K562 (cell line): ENCODE data around the gene CSF1R. TPM values are rescaled to one million over a fixed set of nuclear protein-coding genes. Genes with fewer than 3 reads are reported as not detected.
A peak's percentile ranks its signal among the peaks of the same experiment; 100 is the strongest.

Experiments
- CBX2 ChIP-seq: fragments of 200-600 bp; sonication (generic); IDR thresholded peaks from one replicate; pipeline ENCODE4 v1.6.1; 2012; ENCODE audit warnings: mild to moderate bottlenecking, low read length, inconsistent platforms; ENCODE audit not compliant: insufficient read depth, poor library complexity, severe bottlenecking
- CREBBP ChIP-seq: IDR thresholded peaks from one replicate; pipeline ENCODE4 v1.6.1; 2012; ENCODE audit warnings: low read depth, mild to moderate bottlenecking, control low read depth, inconsistent platforms, low read length
- ESRRB ChIP-seq: fragments of 250-450 bp; sonication (Bioruptor Pico); IDR thresholded peaks from 2 replicates; pipeline ENCODE4 v1.5.0; 2020; ENCODE audit warnings: mild to moderate bottlenecking, moderate library complexity, borderline replicate concordance
- GABPB1 ChIP-seq: sonication (generic); formaldehyde crosslinking; IDR thresholded peaks from 2 replicates; pipeline ENCODE4 v1.8.0; 2022; ENCODE audit warnings: mild to moderate bottlenecking, missing genetic modification reagents
- HDAC1 ChIP-seq, 2 experiments: fragments of 450-650 bp; IDR thresholded peaks; 2 replicates each; pipeline ENCODE4 v1.6.1; 2016 to 2017; ENCODE audit warnings: inconsistent platforms in 1 of 2, mild to moderate bottlenecking in 1 of 2, moderate library complexity in 1 of 2
- MEF2D ChIP-seq: conservative IDR thresholded peaks from 2 replicates; pipeline ENCODE4 v1.6.1; 2016; ENCODE audit warnings: low read depth, missing genetic modification characterization, missing compliant biosample characterization
- RBM17 ChIP-seq: fragments of 200-400 bp; formaldehyde crosslinking; IDR thresholded peaks from 2 replicates; pipeline ENCODE4 v1.6.1; 2017; ENCODE audit warnings: low read depth, mild to moderate bottlenecking, low read length, borderline replicate concordance
- SMARCC2 ChIP-seq: fragments of 450-650 bp; IDR thresholded peaks from 2 replicates; pipeline ENCODE4 v1.6.1; 2017; ENCODE audit warnings: antibody characterized with exemption, moderate library complexity, mild to moderate bottlenecking, low read depth
- SP2 ChIP-seq: IDR thresholded peaks from 2 replicates; pipeline ENCODE4 v1.6.1; 2011; ENCODE audit warnings: mild to moderate bottlenecking, low read depth, low read length, moderate library complexity; ENCODE audit not compliant: poor library complexity, severe bottlenecking; ENCODE audit errors: extremely low read depth
- SRSF3 ChIP-seq: fragments of 200-400 bp; formaldehyde crosslinking; IDR thresholded peaks from 2 replicates; pipeline ENCODE4 v1.6.1; 2016; ENCODE audit warnings: mild to moderate bottlenecking, low read length, moderate library complexity; ENCODE audit not compliant: insufficient read depth
- TBL1XR1 ChIP-seq, 2 experiments: IDR thresholded peaks; 2 replicates each; pipeline ENCODE4 v1.6.1; 2012; ENCODE audit warnings: improper control_type of control experiment in 2 of 2, low read length in 2 of 2, mild to moderate bottlenecking in 1 of 2
- ZBTB43 ChIP-seq: sonication (generic); formaldehyde crosslinking; IDR thresholded peaks from 2 replicates; pipeline ENCODE4 v1.8.0; 2023; ENCODE audit warnings: mild to moderate bottlenecking, missing genetic modification reagents
- ZKSCAN3 ChIP-seq: fragments of 250-450 bp; sonication (Bioruptor Pico); IDR thresholded peaks from 2 replicates; pipeline ENCODE4 v1.4.0; 2020
- ZNF175 ChIP-seq: fragments of 200-800 bp; sonication (Bioruptor generic); IDR thresholded peaks from 2 replicates; pipeline ENCODE4 v1.6.1; 2016; ENCODE audit warnings: low read depth, mild to moderate bottlenecking, missing genetic modification characterization, missing compliant biosample characterization
- ZNF212 ChIP-seq: fragments of 450-650 bp; formaldehyde crosslinking; IDR thresholded peaks from 2 replicates; pipeline ENCODE4 v1.4.0; 2020; ENCODE audit warnings: mild to moderate bottlenecking
- ZNF707 ChIP-seq: fragments of 250-450 bp; sonication (Bioruptor Pico); conservative IDR thresholded peaks from 2 replicates; pipeline ENCODE4 v1.8.0; 2022; ENCODE audit warnings: inconsistent platforms, mild to moderate bottlenecking, moderate library complexity
- ZNF76 ChIP-seq: fragments of 250-450 bp; sonication (Bioruptor Pico); IDR thresholded peaks from 2 replicates; pipeline ENCODE4 v1.4.0; 2020; ENCODE audit warnings: mild to moderate bottlenecking, moderate library complexity, borderline replicate concordance
- polyA plus RNA-seq, 8 experiments: library from polyadenylated mRNA; depleted of rRNA in 4 of 8; stranded (reverse) in 5 of 8; unstranded in 3 of 8; fragments of >200 nt; fragmentation: Nextera tagmentation in 2 of 8; fragmentation: Illumina TruSeq in 1 of 8; extraction: Ambion mirVana in 2 of 8; extraction: Trizol in 1 of 8; gene quantifications; 2 replicates each; pipeline versions ENCODE4 v1.2.1 to v1.2.3, GENCODE V29; 2011 to 2014; ENCODE audit warnings: inconsistent platforms in 1 of 8, missing spikeins in 1 of 8
- total RNA-seq, 7 experiments: library from RNA; depleted of rRNA in 6 of 7; stranded (reverse); fragments of >200 nt in 6 of 7; fragmentation: Illumina TruSeq in 2 of 7; extraction: Trizol in 2 of 7; gene quantifications; 2 replicates each; pipeline versions ENCODE4 v1.2.1 to v1.2.3, GENCODE V29; 2011 to 2021; ENCODE audit warnings: low replicate concordance in 1 of 7
- TF ChIP-seq, protein P1 (sequence below), 2 experiments: fragments of 450-650 bp; IDR thresholded peaks; 2 replicates each; pipeline ENCODE4 v1.6.1; 2018; ENCODE audit warnings: mild to moderate bottlenecking in 2 of 2, low read depth in 1 of 2; ENCODE audit not compliant: partially characterized antibody in 2 of 2
- TF ChIP-seq, protein P2 (sequence below): sonication (generic); formaldehyde crosslinking; IDR thresholded peaks from 2 replicates; pipeline ENCODE4 v1.8.0; 2022; ENCODE audit warnings: missing genetic modification reagents, mild to moderate bottlenecking, moderate library complexity, borderline replicate concordance
- TF ChIP-seq, protein P3 (sequence below): fragments of 450-650 bp; IDR thresholded peaks from 2 replicates; pipeline ENCODE4 v1.6.1; 2014; ENCODE audit warnings: low read depth, mild to moderate bottlenecking, moderate library complexity, borderline replicate concordance

The CSF1R gene
- total and polyA plus RNA-seq, 9 of the 15 experiments (the other 6 are each of a cell fraction or from before 2014, with no cell fraction given) = 0.03 to 0.64 (median 0.20) TPM; not detected in 6

- TF ChIP-seq, protein P1, sequence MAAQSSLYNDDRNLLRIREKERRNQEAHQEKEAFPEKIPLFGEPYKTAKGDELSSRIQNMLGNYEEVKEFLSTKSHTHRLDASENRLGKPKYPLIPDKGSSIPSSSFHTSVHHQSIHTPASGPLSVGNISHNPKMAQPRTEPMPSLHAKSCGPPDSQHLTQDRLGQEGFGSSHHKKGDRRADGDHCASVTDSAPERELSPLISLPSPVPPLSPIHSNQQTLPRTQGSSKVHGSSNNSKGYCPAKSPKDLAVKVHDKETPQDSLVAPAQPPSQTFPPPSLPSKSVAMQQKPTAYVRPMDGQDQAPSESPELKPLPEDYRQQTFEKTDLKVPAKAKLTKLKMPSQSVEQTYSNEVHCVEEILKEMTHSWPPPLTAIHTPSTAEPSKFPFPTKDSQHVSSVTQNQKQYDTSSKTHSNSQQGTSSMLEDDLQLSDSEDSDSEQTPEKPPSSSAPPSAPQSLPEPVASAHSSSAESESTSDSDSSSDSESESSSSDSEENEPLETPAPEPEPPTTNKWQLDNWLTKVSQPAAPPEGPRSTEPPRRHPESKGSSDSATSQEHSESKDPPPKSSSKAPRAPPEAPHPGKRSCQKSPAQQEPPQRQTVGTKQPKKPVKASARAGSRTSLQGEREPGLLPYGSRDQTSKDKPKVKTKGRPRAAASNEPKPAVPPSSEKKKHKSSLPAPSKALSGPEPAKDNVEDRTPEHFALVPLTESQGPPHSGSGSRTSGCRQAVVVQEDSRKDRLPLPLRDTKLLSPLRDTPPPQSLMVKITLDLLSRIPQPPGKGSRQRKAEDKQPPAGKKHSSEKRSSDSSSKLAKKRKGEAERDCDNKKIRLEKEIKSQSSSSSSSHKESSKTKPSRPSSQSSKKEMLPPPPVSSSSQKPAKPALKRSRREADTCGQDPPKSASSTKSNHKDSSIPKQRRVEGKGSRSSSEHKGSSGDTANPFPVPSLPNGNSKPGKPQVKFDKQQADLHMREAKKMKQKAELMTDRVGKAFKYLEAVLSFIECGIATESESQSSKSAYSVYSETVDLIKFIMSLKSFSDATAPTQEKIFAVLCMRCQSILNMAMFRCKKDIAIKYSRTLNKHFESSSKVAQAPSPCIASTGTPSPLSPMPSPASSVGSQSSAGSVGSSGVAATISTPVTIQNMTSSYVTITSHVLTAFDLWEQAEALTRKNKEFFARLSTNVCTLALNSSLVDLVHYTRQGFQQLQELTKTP (IDR thresholded peaks at IDR 0.05; ENCODE audit: low read depth in 1 of 2, partially characterized antibody in 2 of 2) = no peak
- no peak for TF ChIP-seq ESRRB
- no peak for TF ChIP-seq SMARCC2
- no peak for TF ChIP-seq ZNF175 (CRISPR knock-in tag)
- TF ChIP-seq SRSF3 = no peak
- TF ChIP-seq TBL1XR1 (IDR thresholded peaks at IDR 0.05; ENCODE audit: low read length in 2 of 2) = 0 out of 4 replicates have a peak, but pooled peaks of 1 of the 2 experiments have one; percentile 14
- TF ChIP-seq SP2 = no peak
- TF ChIP-seq MEF2D (tag) = no peak
- no peak for TF ChIP-seq CREBBP
- no peak for TF ChIP-seq ZNF707 (CRISPR knock-in tag)
- no peak for TF ChIP-seq RBM17
- TF ChIP-seq ZKSCAN3 (CRISPR knock-in tag) = no peak
- no peak for TF ChIP-seq CBX2
- peak in 1 of 2 experiments; percentile 20; a peak in 1 of 4 replicates for TF ChIP-seq HDAC1 (IDR thresholded peaks at IDR 0.05)
- TF ChIP-seq ZNF76 (CRISPR knock-in tag) = no peak
- no peak for TF ChIP-seq ZNF212
- TF ChIP-seq, protein P2, sequence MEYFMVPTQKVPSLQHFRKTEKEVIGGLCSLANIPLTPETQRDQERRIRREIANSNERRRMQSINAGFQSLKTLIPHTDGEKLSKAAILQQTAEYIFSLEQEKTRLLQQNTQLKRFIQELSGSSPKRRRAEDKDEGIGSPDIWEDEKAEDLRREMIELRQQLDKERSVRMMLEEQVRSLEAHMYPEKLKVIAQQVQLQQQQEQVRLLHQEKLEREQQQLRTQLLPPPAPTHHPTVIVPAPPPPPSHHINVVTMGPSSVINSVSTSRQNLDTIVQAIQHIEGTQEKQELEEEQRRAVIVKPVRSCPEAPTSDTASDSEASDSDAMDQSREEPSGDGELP (CRISPR knock-in tag) = peak; percentile 93
- TF ChIP-seq, protein P3, sequence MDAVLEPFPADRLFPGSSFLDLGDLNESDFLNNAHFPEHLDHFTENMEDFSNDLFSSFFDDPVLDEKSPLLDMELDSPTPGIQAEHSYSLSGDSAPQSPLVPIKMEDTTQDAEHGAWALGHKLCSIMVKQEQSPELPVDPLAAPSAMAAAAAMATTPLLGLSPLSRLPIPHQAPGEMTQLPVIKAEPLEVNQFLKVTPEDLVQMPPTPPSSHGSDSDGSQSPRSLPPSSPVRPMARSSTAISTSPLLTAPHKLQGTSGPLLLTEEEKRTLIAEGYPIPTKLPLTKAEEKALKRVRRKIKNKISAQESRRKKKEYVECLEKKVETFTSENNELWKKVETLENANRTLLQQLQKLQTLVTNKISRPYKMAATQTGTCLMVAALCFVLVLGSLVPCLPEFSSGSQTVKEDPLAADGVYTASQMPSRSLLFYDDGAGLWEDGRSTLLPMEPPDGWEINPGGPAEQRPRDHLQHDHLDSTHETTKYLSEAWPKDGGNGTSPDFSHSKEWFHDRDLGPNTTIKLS = no peak
- no peak for TF ChIP-seq ZBTB43
- TF ChIP-seq GABPB1 (CRISPR knock-in tag) = no peak
These were observed 43.6 kb upstream of the CSF1R start (continued) for GRCh38 chr5:150129813-150130492.
